SK-N-DZ (cell line): ENCODE measurements around the gene DYNLT1.
"Not testable (repeated sequence)": the region's sequence is repeated elsewhere in the genome, so short reads cannot be mapped to it uniquely, and the experiment has no call there.

Experiments
- DNase-seq: peaks from one replicate; pipeline ENCODE4 v3.0.0-alpha.2; 2015; ENCODE audit warnings: low spot score

DYNLT1 gene

DNA sequence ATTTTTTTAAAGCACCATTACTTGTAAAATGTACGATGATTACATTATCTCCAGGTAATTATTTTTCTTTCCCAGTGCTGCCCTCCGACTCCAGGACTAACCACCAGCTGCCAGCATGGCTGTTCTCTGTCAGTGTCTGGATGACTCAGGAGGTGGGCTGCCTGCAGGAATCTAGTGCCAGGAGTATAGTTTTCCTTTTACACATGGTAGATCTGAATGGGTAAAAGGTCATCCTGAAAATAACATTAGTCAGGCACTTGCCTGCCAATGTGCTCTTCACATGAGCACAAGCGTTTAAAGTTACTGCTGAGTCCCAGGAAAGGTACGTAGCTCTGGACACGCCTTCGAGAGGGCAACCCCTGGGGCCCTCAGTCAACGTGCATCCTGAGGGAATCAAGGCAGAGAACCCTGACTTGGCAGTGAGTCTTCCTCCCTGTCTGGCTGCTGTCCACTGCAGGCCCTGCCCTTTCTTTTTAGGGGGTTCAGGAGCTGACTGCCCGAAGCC lies 2.4 kb downstream of the DYNLT1 start:
- DNase-seq = peak; percentile 92

DNA sequence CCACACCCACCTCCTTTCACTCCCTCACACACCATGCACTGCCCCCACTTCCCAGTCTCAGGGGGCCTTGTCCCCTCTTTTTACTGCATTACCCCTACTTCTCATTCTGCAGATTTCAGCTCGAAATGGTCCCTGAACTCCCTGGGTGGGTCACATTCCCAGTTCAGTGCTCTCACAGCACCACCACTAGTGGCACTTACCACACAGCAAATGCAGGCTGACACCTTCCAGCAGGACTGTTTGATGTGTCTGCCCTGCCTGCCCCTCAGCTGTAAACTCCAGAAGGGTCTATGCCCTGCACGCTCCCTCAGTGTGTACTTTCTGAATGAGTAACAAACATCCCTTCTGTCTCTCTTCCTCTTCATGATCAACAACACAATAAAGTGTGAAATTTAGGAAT lies 4.0 kb downstream of the DYNLT1 start:
- no peak for DNase-seq

DNA sequence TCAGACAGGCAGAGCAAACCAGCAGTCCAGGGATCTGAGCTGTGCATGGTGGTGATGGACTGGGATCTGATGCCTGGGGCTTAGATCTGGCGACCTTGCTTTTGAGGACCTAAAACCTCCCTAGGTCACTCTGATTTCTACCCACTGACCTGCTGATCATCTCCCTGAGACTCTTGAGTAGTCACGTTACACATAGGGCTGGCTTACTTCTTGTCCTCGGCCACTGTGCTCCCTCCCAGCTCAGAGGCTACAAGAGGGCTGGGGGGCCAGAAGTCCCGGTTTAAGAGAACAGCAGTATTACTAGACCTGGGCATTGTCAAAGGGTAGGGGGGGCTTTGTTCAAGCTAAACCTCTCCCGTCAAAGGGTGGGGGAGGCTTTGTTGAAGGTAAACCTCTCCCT lies 5.5 kb downstream of the DYNLT1 start:
- no peak for DNase-seq

DNA sequence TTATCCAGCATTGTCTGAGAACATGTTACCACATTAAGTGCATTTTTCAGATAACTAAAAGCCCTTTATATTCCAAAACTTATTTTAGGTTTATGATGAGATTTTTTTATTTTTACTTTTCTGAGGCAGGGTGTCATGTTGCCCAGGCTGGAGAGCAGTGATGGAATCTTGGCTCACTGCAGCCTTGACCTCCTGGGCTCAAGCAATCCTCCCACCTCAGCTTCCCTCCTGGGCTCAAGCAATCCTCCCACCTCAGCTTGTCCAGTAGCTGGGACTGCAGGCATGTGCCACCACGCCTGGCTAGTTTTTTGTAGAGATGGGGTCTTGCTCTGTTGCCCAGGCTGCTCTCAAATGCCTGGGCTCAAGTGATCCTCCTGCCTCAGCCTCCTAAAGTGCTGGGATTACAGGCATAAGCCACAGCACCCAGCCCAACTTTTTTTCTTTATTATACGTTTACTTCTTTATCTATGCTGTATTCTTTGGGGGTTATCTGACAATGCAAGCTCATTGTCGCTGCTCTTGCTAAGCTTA lies 6.2 kb downstream of the DYNLT1 start:
- DNase-seq = no peak

DNA sequence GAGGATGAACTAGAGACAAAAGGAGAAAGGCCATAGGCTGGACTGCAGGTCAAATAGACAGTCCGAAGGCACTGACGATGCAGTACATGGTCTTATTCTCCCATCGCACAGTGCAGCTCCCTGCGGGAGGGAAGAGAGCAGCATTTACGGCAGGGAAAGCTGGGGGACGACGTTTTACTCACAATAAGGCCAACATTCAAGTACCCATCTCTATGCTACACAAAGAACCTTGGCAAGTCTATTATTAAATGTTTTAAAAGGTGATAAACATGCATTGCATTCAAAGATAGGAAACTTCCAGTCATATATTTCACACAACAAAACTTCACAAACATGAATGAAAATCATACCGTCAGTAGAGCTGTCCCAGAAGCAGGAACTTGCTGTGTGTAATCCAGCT lies 7.8 kb downstream of the DYNLT1 start:
- no peak for DNase-seq

DNA sequence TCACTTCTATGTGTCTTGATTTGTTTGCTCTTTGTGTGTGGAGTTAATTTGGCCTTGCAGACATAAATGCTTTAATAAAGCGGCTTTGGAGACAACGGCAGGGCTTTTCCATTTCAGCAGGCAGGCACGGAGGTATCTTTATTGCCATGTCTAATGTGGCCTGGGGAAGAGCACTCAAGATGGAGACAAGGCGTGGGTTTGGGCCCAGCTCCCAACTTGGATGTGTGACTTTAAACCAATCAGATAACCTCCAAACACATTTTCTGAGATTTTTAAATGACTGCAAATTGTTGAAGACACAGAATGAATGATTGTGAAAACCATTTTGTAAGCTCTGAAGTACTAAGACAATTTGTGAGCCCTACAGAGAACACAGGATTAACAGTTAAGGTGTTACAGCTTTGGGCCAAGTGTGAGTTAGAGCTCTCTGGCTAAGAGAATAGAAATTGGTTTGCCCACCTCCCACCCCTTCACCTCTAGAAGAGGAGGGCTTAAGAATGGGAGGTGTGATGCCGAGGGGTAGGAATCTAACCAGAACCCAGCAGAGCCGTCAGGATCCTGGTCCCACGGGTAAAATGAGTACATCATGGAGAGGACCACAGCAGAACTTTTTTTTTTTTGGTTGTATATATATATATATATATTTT lies 9.0 kb downstream of the DYNLT1 start:
- DNase-seq = no peak

DNA sequence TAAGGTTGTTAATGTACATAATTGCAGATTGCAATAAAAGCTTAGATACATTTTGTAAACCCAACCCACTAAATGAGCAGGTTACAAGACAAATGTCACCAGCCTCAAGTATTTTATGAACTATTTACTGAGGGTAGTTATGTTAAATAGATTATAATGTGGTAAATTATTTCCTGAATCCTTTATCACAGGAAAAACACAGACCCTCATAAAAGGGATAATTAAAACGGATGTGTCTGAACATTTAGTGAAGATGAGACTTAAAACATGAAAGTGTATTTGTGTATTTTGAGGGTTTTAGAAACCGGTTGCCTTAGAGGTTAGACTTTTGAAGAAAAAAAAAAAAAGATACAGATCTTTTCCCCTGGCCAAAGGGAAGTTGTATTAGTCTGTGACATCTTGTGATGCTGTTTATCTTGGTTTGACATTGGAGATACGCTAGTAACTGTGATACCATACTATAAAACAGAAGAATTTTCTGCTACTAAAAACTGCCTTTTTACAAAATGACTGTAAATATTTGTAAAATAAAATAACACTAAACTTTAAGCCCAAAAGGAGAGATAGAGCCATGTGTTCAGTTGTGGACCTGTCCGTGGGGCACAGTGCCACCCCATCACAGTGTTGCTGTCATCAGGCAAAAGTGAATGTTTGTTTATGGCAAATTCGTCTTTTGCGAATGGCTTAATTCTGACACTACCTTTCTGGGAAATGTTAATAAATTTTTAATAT lies 9.7 kb downstream of the DYNLT1 start:
- DNase-seq = no peak

DNA sequence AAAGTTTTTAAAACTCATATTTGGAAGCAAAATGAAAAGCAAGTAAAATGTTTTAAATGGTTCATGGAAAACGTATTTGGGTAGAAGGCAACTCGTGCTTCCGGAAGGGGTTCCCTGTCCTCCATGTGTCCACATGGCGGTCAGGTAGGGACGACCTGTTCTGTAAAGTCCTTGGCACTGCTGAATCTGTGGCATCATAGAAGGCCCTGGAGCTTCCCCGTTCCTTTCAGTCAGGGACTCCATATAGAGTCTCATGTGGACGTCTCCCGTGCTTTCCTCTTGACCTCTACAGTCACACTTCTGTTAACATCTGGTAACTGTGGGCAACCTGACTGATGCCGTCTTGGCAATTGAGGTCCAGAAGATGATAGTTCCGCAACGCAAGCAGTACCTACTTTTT lies 11.4 kb downstream of the DYNLT1 start:
- no peak for DNase-seq

DNA sequence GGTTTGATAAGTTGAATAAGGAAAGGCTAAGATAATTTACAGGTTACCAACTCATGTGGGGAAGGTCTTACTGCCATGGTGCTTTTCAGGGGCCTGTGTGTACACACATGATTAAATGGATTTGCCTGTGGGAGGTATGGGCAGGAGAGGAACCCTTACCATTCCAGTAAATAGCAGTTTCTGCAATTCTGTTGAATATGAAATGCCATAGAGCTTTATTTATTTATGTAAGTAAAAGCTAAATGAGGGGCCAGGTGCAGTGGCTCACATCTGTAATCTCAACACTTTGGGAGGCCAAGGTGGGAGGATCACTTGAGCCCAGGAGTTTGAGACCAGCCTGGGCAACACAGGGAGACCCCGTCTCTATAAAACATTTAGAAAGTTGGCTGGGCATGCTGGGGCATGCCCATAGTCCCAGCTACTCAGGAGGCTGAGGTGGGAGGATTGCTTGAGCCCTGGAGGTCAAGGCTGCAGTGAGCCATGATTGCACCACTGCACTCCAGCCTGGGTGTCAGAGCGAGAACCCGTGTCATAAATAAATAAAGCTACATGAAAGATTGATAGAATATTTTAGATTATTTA lies 11.9 kb downstream of the DYNLT1 start:
- not testable (repeated sequence) for DNase-seq

DNA sequence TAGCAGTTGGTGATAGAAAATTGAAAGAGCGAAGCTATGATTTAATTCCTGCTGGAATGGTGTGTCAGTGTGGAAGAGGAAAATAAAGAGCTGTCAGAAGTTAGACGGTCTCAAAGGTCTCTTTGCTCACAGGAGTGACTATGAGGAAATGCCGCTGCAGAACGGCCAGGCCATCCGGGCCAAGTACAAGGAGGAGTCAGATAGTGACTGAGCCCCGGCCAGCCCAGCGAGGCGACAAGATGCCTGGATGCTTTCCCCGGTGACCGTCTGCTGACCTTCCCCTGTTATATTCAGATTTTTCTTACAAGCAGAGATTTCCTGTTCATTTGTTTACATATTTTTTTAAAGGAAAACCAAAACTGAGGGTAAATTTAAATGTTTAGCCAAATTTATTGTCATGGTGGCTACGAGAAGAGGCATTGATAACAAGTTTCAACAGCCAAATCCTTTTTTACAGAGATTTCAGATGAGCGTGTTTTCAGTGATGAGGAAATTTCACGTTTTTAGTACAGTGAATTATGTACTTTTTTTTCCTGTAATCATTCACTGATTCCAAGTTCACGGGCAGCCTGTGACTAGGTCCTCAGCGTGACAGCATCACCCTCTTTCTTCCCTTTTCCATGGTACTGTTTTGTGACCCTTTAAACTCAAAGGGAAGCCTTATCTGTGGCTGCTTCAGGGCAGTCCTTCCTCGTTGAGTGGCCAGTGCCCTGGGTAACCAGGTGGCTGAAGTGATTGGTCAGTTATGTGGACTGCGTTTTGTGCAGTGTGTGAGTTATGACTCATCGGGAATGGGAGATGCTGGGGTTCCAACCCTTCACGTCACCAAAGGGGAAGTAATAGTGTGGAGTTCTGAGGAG lies 12.6 kb downstream of the DYNLT1 start:
- no peak for DNase-seq

DNA sequence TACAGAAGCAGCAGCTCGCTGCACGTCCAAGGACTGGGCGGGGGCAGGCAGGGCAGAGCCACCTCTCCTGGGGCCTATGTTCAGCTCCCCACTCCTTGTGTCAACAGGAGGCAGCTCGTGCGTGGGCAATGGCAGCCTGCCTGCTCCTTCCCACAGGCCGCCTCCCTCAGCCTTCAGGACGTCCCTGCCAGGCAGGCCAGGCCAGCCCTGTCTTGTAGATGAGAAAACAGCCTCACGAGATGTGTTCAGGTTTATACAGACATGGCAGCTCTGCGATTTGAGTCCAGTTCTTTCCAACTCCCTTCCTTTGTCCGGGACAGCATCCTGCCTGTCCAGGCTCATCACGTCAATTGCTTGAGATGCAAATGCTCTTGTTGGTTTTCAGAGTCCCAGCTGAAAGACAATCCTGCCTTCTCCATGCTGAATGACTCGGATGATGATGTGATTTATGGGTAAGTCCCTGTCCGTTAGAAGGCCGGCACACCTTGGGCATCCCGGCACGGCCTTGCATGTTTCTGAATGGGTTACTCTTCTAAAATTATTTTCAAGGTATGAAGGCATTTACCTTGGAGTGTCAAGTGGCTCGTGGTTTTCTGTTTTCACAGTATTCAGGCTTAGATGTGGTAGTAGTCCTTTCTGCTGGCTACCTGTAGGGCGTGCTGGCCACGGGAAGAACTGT lies 13.5 kb downstream of the DYNLT1 start:
- DNase-seq = no peak

DNA sequence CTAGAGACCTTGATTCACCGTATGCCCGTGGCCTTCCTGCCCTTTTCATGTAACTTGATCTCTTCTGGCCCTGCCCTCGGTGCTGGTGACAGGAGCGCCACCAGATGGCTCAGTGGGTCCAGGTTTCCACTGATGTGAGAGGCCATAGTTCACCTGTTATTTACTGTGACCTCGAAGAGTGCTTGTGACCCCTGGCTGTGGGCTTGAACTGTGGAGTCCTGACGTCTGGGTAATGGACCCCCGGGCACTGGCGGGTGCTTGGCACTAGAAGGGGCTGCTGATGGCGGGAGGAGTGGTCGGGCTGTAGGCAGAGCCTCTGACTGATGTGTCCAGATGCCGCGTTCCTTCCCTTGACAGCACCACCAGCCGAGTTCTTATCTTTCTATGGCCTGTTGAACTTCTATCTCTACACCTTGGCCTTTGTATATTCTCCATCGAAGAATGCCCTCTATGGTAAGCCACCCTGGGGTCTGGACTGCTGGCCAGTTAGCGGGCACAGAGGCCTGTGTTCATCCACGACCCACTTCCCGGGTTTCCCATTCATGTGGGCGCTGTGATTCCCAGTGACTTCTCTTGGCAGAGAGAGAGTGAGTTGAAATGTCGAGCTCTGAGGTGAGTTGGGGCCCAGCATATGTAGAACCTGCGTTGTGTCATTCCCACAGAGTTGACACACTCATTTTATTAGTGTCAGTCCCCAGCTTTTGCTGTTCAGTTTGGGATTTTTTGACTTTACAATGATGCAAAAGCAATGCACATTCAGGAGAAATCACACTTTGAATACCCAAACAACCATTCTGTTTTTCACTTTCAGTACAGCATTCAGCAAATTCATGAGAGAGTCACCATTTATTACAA lies 14.9 kb downstream of the DYNLT1 start:
- DNase-seq = peak; percentile 61

DNA sequence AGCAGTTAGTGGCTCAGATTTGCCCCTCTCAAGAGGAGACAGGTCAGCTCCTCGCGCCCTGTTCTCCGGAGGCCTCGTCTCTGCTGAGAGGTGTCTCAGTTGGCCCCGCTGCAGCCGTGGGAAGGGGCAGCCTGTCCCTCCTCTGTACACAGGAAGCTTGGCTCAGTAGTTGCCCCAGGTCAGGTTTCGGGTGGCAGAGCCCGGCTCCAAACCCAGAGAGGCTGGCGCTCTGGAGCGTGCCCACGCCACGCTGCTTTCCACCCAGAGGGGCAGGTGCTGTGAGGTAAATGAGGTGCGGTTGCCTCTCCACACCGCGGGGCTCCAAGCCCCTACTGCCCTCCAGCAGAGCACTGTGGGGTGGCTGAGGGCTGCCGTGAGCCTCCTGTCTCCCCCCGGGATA lies 16.0 kb downstream of the DYNLT1 start:
- DNase-seq = no peak

DNA sequence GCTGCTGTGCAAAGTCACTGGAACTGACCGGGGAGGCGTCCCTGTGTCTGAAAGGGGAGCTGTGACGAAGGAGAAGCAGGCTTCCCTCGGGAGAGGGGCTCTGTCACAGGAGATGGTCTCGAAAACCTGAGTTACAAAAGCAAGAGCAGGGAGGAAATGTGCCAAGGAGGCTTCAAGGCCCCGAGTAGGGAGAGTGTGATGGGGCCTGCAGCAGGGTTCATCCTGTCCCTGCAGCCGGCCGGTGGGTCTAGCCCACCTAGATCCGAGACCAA lies 16.7 kb downstream of the DYNLT1 start:
- no peak for DNase-seq

DNA sequence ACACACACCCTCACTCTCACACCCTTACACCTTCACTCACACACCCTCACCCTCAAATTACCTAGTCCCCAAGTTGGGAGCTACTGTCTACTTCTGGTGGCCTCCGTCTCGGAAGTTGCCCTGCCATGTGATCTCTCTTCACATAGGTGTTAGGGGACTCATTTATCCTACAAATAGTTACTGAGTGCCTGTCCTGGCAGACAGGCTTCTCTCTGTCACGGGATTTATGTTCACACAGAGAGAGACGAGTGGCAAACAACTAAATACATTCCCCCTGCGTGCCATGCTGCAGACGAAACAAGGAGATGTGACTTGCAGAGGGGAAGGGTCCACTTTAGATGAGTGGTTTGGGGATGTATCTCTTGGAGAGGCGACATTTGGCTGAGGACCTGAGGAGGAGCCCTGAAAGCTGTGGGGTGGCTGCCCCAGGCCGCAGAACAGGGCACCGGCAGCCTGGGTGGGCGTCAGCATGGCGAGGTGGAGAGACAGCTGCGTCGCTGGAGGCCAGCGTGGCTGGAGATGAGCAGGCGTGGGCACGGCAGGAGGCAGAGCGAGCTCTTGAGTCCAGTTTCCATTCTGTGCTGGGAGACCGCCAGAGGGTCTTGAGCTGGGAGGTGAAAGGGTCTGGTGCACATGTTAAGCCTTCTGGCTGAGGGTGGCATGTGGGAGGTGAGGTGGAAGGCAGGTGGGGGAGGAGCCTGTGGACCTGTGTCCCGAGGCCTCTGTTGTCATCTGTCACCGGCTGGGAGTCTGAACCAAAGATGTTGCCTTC lies 17.2 kb downstream of the DYNLT1 start:
- no peak for DNase-seq

DNA sequence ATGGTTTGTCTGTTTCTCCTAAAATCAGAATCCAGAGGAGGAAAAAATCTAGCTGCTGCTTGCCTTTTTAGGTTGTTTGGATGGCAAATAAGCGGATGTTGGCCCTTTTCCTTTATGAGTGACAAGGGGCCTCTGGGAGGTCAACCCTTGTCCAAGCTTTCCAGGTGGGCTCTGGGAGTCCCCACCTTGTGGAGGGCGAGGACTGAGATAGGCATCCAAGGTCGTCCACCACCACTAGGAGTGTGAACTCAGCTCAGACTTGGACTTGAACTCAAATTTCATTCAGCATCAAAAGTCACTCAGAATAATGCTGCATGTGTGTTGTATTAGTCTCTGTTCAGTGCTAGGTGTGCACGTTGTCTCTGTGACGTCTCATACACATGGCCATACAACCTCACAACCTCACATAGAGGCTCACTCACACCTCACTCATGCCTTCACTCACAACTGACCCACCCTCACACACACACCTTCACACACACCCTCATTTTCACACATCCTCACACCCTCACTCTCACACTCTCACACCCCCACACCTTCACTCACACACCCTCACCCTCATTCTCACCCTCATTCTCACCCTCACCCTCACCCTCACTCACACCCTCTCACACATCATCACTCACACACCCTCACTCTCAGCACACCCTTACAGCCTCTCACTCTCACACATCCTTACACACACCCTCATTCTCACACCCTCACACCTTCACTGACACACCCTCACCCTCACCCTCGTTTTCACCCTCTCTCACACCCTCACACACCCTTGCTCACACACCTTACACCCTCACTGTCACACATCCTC lies 18.0 kb downstream of the DYNLT1 start:
- DNase-seq = no peak

DNA sequence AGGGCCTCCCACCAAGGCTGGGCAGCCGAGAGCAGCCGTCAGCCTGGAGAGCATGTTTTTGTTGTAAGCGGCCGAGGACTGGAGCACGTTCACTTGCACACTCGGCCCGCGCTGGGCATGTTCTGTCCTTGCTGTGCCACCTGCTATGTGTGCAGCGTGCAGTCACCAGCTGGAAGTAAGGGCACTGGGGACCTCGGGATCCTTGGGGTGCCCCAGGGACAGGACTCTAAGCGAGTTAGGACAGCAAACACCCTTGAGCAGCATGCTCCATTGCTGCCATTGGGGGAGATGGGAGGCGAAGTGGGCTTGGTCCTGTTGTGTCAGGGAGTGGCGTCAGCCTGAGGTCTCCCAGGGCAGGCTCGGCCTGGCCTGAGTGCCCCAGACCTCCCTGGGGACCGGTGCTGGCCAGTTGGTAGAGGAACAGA lies 18.6 kb downstream of the DYNLT1 start:
- no peak for DNase-seq
